GM10248 (cell line): ENCODE measurements around the gene TFIP11.

Experiments
- CTCF ChIA-PET: fragments of 300-600 bp; sonication (Branson Sonifier 250); formaldehyde crosslinking; extraction: SDS; loops from one replicate; lab custom pipeline; 2021; ENCODE audit warnings: antibody characterized with exemption; lab: Yijun Ruan, JAX
- POLR2A ChIA-PET: fragments of 350-650 bp; sonication (Branson Sonifier 250); formaldehyde crosslinking; extraction: SDS; loops from one replicate; lab custom pipeline; 2020; ENCODE audit warnings: antibody characterized with exemption; lab: Yijun Ruan, JAX
- DNase-seq: peaks from one replicate; pipeline ENCODE4 v3.0.0; 2012; ENCODE audit errors: extremely low spot score
- TF ChIP-seq, protein P1 (sequence below): IDR thresholded peaks from 2 replicates; pipeline ENCODE4 v1.5.1; 2012; ENCODE audit warnings: mild to moderate bottlenecking, low read depth; ENCODE audit errors: extremely low read depth, missing control alignments, control extremely low read depth

The TFIP11 gene

DNA sequence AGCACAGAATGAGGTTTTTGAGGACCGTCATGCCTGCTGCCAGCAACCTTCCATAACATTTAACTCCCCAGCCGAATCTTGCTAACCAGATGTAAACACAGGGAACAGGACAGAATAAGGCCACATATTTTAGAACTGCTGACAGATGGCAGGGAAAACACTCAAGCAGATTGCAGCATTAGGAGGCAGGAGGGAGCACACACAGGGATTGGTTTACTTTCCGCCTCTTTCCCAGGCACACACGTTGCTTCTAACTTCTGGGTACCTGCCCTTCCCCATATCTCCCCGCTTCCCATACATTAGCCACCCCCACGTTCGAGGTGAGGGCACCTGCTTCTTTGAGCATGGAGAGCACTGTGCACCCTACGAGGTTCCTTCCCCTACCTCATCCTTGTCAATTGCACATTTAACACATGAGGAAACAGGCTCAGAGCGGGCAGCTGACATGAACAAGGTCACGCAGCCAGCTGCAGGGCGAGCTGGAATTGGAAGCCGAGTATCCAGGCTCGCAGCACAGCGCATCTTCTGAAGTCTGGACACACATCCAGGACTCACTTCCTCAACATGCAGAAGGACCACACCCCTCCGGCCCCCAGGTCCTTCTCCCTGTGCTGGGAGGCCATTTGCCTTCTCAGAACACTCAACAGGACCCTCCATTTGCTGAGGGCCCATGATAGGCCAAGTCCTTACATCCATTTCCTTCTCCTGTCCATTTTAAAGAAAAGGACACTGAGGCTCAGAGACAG is 64.5 kb downstream of the TFIP11 start:
- no peak for DNase-seq
- ChIA-PET POLR2A (no interaction called here), CTCF (interaction anchor here (1.2 to 2.8 kb wide), 2 partner anchors 13 to 87 kb away, joined by 3 to 24 read pairs; no protein-coding TSS in a partner anchor)
- TF ChIP-seq, protein P1, sequence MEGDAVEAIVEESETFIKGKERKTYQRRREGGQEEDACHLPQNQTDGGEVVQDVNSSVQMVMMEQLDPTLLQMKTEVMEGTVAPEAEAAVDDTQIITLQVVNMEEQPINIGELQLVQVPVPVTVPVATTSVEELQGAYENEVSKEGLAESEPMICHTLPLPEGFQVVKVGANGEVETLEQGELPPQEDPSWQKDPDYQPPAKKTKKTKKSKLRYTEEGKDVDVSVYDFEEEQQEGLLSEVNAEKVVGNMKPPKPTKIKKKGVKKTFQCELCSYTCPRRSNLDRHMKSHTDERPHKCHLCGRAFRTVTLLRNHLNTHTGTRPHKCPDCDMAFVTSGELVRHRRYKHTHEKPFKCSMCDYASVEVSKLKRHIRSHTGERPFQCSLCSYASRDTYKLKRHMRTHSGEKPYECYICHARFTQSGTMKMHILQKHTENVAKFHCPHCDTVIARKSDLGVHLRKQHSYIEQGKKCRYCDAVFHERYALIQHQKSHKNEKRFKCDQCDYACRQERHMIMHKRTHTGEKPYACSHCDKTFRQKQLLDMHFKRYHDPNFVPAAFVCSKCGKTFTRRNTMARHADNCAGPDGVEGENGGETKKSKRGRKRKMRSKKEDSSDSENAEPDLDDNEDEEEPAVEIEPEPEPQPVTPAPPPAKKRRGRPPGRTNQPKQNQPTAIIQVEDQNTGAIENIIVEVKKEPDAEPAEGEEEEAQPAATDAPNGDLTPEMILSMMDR = no peak

DNA sequence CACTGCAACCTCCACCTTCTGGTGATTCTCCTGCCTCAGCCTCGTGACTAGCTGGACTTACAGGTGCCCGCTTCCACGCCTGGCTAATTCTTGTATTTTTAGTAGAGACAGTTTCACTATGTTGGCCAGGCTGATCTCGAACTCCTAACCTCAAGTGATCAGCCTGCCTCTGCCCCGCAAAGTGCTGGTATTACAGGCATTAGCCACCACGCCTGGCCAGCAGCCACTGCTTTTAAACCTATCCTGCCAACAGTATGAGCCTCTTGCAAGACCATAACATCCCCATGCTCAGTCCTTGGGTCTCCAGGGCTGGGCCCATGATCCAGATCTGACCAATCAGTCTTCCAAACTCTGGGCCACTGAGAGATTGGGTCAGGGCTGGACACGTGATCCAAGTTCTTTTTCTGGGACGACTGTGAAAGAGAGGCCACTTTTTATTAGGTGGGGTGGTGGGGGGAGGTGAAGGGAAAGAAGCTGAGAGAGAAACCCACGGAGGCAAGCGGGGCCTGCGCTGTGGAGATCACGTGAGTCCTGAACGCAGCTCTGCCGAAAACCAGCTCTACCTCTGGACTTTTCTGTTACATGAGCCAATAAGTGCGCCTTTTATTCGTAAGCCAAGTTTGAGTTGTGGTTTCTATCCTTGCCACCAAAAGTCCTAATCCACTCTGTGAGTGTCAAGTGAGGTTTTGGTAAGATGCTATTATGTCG is 65.3 kb downstream of the TFIP11 start:
- no peak for DNase-seq
- CTCF ChIA-PET = interaction anchor here (1.2 kb wide), 1 partner anchor 14 kb away, joined by 7 read pairs; no protein-coding TSS in a partner anchor
- POLR2A ChIA-PET = no interaction called here
- TF ChIP-seq, protein P1 = no peak

DNA sequence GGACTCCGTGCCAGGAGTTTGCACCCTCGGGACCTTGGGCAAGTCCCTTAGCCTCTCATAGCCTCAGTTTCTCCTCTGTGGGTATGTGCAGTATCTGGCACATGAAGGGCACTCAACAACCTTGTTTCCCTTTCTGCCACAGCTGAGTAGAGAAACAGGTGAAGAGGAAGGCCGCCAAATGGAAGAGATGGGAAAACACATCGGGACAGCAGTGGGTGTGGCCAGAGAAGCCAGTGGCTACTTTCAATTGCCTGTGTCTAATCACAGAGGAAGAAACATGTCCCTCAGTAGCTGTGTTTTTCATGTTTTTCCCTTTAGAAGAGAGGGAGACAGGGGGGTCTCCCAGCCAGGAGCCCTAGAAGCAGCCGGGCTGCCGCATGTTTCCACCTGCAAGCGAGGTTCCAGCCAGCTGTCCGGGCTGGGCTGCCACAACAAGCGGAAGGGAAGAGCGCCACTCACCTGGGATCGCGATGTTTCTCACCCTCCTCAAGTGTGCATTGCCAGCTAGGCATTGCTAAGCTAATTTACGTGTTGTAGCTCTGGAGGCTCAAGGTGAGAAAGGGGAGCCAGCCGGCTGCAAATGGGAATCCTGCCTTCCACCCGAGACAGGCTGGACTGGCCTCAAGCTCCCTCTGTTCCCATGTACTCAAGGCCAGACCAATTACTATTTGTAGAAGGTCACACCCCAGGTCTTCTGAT is 66.5 kb downstream of the TFIP11 start:
- TF ChIP-seq, protein P1 = no peak
- ChIA-PET POLR2A (no interaction called here), CTCF (interaction anchor here (1.2 kb wide), 1 partner anchor 16 kb away, joined by 7 read pairs; no protein-coding TSS in a partner anchor)
- no peak for DNase-seq

DNA sequence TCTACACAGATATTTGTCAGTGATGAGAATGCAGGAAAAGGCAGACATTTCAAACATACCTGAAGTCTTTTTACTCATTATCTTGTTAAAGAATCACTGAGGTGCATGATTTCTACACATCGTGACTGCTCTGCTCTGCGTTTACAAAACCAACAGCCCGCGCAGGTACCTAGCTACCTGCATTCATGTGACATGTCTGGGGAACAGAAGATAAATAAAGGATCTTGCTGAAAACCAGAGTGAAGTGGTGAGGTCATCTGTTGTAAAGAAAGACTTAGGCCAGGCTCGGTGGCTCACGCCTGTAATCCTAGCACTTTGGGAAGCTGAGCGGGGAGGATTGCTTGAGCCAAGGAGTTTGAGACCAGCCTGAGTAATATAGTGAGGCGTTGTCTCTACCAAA is 67.5 kb downstream of the TFIP11 start:
- DNase-seq = no peak
- POLR2A ChIA-PET = no interaction called here
- TF ChIP-seq, protein P1 = no peak
- CTCF ChIA-PET = interaction anchor here (1.6 kb wide), 1 partner anchor 15 kb away, joined by 4 read pairs; no protein-coding TSS in a partner anchor

DNA sequence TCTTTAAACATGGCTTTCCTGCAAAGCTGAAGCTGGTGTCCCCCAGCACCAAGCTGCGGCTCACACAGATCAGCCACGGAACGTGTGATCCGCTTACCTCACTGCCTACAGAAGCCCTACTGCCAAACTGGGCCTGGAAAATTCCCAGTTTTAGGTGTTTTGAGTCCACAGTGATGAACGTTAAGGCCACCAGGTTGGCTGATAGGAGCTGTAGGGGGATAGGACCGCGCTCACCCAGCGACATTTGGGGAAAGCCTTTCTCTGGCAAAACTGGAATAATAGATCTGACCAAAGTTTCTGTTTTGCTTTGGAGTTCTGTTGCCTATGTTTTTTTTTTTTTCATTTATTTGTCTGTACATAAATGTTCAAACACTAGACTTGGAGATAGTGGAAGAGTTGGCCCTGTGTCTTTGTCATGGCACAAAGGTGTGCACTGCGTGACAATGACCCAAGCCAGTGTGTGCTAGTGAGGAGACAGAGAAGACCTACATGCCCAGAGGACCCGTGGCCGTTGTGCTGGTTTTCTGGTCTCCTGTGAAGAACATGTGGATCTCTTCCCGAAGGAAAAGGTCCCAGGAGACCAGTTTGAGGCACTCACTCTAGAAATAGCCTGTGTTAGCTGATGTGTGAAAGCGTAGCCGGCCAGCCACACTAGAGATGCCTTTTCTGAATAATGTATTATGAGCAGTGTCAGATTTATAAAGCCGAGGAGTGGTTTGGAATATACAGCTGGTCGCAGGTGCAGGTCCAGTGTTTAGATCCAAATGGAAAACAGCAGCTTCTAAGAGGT is 68.2 kb downstream of the TFIP11 start:
- TF ChIP-seq, protein P1 = no peak
- DNase-seq = no peak
- POLR2A ChIA-PET = no interaction called here
- CTCF ChIA-PET = interaction anchor here (1.6 kb wide), 1 partner anchor 16 kb away, joined by 4 read pairs; no protein-coding TSS in a partner anchor
